NCI-H2107 treated with DMSO at 0.1 percent for 48 hours (cell line): ENCODE results near the gene NME9.

ENCODE experiments used
- DNase-seq: peaks from one replicate; lab custom pipeline; 2025; ENCODE audit not compliant: unreplicated experiment; lab: John Stamatoyannopoulos, UW

Gene NME9

DNA sequence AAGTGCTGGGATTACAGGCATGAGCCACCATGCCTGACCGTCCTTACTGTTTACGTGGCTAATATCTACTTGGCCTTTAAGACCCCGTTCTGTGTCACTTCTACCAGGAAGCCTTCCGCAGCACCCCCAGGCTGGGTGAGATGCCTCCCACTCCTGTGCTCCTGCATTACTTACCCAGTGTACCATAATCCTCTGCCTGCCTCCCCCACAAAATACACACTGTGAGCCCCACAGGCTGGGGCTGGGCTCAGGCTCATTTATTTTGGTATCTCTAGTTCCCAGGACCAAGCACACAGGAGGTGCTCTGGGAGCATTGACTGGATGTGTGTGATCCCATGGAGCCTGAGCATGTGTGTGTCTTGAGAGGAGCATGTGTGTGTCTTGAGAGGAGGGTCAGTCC is 33.7 kb upstream of the NME9 start:
- no peak for DNase-seq

DNA sequence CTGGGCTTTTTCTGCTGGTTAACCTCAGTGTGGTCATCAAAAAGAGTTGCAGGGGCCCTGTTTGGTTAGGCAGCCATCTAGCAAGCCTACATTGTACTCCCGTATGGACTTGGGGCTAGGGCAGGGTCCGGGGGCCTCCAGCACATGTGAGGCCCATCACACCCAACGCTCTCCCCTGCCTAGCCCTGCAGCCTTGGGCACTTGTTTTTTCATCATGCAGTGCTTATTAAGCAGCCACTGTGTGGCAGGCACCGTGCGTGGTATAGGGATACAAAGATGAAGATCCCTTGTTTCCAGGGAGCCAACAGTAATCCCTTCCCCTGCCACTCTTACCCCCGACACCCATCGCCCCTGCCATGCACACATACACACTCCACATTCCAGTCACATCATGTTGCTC is 32.9 kb upstream of the NME9 start:
- DNase-seq, result no peak

DNA sequence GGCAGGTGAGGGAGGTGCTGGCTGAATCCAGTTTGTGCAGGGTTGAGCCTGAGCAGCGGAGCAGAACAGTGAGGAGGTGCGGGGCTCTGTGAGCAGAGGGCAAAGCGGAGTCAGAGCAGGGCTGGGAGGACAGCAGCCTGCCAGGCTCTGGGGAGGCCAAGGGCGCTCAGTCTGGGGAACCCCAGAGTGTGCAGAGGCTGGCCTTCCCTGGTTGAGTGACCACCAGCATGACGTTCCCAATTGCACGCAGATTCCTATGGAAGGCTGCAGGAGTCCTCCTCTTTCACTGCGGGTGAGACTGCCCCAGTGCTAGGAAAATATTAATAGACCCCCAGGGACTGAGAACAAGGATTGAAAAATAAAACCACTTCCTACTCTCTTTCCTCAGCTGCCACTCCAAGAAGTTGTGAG is 31.9 kb upstream of the NME9 start:
- DNase-seq, result no peak

DNA sequence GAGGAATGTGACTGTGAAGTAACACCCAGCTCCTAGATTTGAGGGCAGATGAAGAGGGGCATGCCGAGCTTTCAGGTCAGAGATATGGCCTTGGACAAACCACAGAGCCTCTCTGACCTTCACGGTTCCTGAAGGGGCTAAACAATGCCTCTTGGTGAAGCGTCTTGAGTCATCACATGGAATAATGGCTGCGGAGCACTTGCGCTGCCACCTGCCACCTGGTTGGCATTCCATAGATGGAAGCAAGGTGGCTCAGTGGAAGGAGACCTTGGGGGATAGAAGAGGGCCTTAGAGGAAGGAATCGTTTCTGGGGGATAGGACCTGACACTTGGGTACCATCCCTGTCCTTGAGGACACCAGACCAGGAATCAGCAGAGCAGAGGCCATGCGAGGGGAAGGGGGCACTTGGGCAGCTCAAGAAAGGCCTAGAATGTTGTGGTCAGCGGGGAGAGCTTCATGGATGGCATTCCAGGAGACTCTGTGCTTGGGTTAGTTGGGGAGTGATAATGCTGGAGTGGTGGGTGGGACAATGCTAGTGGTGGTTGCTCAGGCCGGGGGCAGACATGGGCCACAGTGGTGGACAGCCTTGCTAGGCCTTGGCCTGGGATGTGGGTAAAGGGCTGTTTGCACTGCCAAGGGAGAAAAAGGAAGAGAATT is 31.3 kb upstream of the NME9 start:
- DNase-seq, result no peak

DNA sequence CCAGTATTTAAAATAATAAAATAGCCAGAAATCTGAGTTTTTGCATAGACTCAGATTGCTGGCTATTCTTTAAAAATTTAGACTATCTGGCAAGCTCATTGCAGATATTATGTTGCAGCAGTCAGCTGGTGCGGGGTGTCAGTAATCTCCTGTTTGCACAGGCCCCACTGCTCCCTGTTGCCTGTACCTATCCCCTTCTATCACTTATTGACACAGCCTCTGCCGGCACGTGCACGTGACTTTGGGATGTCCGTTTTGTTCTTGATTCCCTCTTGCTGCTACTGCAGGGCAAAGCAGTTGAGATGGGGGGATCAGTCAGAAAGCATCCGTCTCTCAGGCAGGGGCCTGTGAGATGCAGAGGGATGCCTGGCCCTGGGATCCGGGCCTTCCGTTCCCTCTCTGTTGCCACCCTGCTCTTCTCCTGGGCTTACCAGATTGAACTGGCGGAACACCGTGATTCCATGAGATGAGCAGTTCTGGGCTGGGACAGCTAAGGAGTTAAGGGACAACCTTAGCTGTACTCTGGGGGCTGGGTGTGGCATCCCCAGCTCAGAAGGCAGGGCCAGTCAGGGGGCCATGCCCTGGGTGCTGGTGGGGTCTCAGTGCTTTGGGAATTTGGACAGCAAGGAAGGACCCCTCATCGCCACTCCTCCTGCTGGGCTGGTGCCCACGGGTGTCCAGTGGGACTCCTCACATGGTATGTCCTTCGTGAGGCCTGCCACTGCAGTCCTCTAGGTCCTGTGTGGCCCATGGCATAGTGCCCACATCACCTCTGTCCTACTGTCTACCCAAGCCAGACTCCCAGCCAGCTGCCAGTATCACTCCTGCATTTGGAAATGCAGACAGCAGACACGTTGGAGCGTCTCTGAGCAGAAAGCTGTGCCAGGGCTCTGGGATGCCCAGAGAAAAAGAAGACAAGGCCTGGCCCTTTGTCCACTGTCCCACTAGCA is 30.5 kb upstream of the NME9 start:
- no peak for DNase-seq

DNA sequence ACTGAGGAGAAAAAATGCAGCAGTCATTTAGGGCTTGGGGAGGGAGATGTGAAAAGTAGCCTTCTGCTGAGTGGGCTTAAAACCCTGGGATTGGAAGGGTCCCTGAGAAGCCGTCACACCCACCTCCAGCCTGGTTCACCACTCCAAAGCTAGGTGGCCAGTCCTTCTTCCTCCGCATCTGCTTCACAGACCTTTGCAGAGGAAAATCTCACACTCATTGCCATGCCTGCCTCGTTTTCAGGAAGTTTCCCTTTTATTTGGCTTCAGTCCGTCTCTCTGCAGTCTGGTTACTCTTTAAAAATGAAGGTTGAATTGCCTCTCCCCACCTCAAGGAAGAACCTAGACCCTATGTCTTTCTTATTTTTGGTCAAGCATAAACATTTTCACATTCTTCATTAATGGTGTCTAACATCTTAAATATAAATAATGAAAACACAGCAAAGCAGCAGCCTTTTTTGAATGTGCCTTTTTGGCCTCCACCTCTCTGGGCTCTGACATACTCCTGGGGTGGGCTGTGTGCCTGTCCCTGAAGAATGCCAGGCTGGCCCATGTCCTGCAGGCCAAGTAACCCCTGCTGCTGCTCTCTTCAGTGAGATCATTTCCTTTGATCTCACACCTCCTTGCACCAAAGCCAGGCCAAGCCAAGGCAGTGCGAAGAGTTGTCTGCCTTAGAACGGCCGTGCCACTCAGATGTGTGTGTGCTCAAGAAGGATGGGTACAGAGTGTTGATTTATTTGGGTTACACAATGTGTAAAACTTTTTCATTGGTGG is 29.7 kb upstream of the NME9 start:
- DNase-seq, result no peak

DNA sequence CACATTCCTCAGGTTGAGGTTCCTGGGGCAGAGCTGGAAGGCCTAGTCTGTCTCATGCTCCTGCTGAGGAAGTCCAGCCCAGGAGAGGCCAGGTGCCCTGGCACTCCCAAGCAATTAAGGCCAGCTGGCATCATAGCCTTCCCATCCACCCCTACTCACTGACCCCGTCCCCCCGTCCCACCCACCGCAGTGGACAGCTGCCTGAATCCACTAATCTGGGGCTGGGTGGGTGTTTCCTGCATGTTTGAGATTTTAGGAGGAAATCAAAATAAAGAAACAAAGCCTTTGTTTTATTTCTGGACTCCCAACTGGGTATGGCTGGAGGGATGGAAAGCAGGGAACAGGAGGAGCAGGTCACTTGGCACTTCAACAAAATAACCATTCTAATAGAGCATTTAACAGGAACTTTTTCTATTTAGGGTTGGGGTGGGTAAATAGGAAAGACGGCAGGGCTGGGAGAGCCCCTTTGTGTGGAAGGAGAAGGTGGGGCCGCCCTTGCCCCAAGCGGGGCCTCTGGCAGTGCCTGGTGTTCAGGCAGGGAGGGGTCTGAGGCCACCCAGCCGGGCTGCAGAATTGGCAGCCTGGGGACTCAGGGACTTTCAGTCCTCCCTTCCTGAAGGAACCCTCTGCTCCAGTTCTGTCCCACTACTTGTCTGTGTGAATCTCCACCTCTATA is 27.2 kb upstream of the NME9 start:
- no peak for DNase-seq

DNA sequence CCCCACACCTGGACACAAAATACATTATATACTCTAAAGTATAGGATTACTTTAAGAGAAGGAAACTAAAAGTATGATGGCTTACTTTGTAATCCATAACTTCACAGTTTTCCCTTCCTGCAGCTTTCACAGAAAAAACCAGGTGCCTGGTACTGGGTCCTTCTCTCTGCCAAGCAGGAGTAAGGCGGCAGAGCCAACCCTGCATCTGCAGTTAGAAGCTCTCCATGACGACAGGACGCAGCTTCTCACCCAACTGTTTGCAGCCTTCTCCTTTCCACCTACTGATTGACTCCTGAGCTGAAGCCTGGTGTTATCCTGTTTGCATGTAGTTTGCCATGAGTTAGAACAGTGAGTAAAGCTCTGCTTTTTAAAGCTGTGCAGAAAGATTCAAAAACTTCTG is 25.4 kb upstream of the NME9 start:
- no peak for DNase-seq

DNA sequence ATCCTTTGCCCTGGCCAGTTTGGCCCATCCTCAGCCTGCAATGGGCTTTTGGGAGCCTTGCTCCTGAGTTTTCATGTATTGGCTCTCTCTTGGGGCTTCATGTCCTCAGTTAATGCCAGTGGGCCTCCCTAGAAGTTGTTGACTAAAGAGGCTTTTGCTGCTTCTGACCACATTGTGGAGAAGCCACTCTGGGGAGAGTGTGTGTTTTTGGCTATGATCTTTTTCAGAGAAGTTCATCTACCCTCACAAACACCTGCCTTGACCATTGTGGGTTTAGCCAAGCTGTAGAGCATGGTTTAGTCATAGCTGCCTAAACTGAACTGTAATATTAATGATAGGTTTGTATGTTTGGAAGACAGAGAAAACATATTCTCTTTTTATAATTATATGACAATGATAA is 24.7 kb upstream of the NME9 start:
- no peak for DNase-seq

DNA sequence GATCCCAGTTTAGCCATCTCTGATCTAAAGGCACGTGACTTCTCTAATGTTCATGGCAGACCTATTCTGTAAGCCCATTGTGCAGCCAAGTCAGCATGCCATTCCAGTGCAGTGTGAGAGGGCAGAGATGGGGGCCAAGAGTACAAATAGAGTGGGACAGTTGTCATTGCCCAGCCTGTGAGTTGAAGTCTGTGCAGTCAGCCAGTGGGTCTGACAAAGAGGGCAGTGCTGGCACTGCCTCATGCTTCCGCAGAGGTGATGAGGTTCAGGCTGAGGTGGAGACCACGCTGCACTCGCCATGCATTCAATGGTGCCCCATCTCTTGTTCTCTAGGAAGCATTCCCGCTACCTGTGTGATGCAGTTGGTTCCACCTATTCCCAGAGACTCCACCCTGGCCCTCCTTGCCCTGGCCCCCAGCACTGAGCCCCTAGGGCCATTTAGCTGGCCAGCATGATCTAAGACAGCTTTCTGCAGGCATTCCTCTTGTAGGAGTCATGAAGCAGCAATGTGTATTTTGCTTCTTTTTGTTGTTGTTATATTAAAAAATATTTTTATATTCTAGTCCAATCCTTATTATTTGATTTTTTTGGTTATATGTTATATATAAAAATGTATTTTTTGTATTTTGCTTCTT is 22.4 kb upstream of the NME9 start:
- DNase-seq, result no peak

DNA sequence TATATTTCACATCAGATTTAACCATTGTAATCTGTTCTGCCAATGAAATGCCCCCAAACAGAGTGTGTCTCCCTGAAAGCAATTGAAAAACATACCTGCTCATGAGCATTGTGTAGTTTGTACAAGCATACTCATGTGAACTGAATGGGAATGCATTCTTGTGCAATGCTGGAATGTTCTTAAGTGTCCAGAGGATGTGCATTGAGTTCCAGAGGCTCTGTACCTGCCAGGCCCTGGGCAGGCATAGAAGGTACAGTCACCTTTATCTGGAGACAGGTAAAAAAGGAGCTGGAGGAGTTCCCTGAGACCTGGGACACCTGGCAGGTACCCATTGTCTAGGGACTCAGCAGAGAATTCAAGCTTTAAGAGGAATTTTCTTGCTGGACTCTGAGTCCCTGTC is 21.5 kb upstream of the NME9 start:
- DNase-seq, result no peak

DNA sequence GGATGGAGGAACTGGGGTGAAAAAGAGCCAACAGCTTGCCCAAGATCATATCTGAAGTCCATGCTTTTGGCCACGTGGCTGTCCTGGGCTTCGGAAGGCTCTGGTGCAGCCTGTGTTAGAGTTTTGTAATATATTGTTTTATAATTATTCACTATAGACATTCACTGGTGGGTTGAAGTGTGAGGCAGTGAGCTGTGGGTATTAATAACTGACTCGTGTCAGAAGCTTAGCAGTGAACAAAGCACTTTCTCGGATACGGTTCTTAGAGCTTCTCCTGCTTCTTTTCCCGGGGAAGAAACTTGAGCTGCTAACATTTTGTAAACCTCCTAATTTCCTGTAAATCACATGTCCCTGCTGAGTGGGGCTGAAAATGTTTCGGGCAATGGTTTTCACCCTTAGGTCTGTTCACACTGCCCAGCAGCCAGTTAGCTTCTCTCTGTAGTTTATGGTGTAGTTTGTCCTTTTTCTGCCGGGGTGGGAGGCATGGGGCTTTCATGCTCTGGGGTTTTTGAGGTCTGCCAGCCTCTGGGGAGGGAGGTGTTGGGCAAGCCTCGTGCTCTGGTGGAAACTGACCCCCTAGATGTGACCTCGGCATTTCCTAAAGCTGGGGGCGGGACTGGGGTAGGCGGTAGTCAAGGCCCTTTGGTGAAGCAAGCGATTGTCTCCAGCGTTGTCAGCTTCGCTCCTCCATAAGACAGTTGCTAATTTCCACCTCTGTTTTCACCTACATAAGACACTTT is 20.4 kb upstream of the NME9 start:
- DNase-seq, result no peak

DNA sequence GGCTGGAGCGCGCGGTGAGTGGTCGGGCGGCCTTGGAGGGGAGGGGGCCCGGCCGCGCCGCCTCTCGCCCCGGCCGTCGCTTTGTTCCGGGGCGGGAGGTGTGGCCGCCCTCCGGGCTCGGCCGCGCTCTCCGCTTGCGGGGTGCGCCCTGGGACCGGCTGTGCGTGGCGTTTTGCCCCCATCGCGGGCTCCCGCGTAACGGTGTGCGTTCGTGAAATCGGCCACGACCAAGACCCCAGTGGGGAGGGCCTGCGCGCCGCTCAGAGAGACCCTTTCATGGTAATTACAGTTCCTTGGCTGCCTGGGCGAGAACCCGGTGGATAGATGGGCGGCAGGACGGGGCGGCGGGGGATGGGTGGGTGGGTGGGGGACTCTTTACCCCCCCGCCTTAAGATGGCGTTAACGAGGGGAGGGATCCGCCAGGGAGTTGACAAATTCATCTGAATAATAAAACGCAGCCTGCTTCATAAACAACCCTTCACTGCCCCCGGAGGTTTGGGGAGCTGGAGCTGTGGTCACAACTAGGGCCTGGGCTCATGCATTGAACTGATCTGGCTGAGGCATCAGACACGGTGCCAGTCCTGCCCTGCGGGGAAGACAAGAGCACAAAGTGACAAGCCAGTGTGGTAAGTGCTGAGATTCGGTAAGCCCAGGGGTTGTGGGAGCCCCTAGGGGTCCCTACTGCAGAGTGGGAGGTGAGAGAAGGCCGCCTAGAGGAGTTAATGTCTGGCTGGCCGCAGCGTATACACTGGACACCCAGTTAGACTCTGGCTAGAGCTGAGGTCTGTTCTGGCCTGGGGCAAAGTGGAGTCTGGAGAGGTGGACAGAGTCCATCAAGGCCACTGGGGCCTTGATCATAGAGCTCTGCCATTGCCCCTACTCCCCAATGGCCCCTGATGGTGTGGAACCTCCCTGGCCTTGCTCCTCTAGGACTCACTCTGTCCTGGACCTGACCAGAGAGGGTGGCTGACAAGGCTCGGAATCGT is 19.4 kb upstream of the NME9 start:
- no peak for DNase-seq

DNA sequence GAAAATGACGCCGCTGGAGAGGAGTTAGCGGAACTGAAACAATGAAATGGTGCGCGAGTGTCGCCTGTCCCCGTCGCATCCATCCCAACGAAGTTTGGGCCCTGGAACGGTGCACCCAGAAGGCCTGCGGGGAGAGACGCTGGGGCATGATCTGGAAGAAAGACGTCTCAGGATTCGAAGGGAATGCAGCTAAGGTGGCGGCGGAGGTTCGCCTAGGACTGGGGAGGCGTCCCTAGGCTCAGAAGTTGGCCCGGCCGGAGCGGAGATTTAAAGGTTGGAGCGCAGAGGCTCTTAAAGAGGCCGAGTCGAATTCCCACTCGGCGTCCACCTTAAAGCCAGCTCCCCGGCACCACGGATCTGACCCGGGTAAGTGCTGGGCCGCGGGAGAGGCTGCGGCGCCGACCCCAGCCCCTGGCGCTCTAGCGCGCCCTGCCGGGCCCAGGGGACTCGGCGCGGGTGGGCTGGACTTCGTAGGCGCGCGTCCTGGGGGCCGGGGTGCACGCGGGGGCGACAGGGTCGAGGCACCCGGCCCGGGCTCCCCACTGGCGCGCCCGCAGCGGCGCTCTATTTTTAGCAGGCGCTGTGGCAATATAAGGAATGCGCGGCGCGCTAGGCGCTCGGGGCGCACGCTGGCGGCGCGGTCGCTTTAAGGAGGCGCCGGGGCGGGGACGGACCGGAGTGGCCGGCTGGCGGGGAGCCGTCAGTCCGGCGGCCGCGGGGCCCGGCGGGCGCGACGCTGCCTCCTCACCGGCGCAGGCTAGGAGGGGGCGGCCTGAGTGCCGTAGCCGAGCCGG is 18.5 kb upstream of the NME9 start, which contains the start of gene MRAS:
Gene MRAS, plus strand, starts transcription at position 620 of the 794 bp plus-strand sequence. CDS start 24,305 bp downstream, outside the sequence.
- no peak for DNase-seq

DNA sequence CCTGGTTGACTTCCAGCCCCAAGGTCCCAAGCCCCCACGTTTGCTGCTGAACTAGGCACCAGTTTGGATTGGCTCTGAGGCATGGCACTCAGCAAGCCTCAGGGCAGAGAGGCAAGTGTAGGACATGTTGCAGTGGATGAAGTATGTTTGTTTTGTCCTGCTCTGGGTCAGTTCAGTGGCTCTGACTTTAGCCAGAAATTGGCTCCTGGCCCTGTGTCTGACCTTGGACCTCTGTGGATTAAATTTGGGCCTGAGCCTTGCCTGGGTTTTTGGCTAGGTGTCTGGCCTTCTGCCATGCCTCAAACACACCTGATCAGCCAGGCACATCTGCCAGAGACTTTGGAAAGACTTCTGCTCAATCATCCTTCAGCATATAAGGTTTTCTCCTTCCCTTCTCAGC is 15.1 kb upstream of the NME9 start:
- DNase-seq, result no peak

DNA sequence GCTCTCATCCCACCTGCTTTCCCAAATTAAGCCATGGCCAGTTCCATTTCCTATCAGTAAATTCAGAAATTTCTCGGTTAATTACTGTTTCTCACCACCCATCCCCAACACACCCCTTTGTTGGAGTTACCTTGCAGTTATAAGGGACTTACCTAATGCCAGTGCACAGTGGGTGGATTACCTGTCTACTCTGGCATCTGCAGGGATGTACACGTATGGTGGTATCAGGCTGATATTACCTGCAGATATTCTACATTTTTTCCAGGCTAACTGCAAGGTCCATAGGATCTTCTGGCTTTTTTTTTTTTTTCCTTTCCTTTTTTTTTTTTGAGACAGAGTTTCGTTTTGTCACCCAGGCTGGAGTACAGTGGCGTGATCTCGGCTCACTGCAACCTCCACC is 10.9 kb upstream of the NME9 start:
- no peak for DNase-seq

DNA sequence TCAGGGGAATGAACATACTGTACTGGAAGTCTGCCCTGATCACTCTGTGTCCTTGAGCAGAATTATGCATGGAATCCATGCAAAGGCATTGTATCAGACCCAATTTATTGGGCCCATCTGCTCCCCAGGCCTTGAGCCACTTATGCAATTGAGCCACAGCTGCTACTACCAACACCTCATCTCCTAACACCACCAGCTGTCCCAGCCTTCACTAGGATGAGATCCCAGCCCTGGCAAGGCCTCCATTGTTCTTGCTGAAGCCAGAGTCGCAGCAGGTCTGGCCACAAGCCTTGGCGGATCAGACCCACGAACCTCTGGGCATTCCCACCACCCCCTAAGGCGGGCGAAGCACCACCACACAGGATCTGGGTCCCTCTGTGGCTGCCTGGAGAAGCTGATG is 9.2 kb upstream of the NME9 start:
- DNase-seq, result no peak

DNA sequence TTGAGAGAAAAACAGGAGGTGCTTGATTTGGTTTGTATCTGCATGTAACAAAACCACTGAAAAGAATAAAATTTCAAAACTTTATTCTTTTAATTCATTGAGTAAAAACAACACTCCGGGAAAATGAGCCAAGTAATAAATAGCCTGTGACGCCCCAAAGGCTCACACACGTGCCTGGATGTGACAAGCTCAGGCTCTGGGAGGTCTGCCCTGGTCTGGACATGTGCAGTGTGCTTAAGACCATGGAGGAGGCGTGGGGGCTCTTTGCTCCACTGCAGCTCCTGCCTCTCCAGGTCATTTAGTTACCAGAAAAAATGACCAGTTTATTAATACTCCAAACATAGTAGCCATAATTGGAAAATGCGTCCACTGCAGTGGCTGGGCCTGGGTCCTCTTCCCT is 8.6 kb upstream of the NME9 start:
- no peak for DNase-seq
